H9 (cell line): ENCODE data around the gene SUN2. TPM values are rescaled to one million over a fixed set of nuclear protein-coding genes. Genes with fewer than 3 reads are reported as not detected.

Source experiments
- DNase-seq: peaks from one replicate; pipeline ENCODE4 v3.0.0-alpha.2; 2017
- H2AFZ ChIP-seq: one replicate; pipeline ENCODE4 v1.6.1; 2013; ENCODE audit warnings: mild to moderate bottlenecking, low read length, control low read depth, moderate library complexity
- H2AK5ac ChIP-seq: 2 replicates; pipeline ENCODE4 v1.6.1; 2013; ENCODE audit warnings: low read length, control low read depth, mixed read lengths; ENCODE audit not compliant: insufficient read length
- H2BK120ac ChIP-seq: one replicate; pipeline ENCODE4 v1.6.1; 2013; ENCODE audit warnings: low read depth, mild to moderate bottlenecking, low read length, control low read depth, inconsistent platforms; ENCODE audit not compliant: poor library complexity, severe bottlenecking
- H2BK12ac ChIP-seq: 2 replicates; pipeline ENCODE4 v1.6.1; 2013; ENCODE audit warnings: low read length, control low read depth, mixed read lengths, low read depth; ENCODE audit not compliant: insufficient read length
- H2BK15ac ChIP-seq: 2 replicates; pipeline ENCODE4 v1.6.1; 2013; ENCODE audit warnings: low read depth, low read length, control low read depth
- H2BK20ac ChIP-seq: one replicate; pipeline ENCODE4 v1.6.1; 2013; ENCODE audit warnings: low read depth, mild to moderate bottlenecking, low read length, control low read depth, inconsistent platforms; ENCODE audit not compliant: poor library complexity, severe bottlenecking
- H2BK5ac ChIP-seq: 2 replicates; pipeline ENCODE4 v1.6.1; 2013; ENCODE audit warnings: low read length, control low read depth, mixed read lengths; ENCODE audit not compliant: insufficient read length
- H3K14ac ChIP-seq: 2 replicates; pipeline ENCODE4 v1.6.1; 2013; ENCODE audit warnings: low read length, control low read depth; ENCODE audit not compliant: insufficient read depth
- H3K18ac ChIP-seq: 2 replicates; pipeline ENCODE4 v1.6.1; 2013; ENCODE audit warnings: low read depth, mild to moderate bottlenecking, mixed read lengths, low read length, control low read depth; ENCODE audit not compliant: insufficient read length
- H3K23ac ChIP-seq: 2 replicates; pipeline ENCODE4 v1.6.1; 2013; ENCODE audit warnings: low read length, control low read depth, mixed read lengths, low read depth; ENCODE audit not compliant: insufficient read length
- H3K23me2 ChIP-seq: 2 replicates; pipeline ENCODE4 v1.6.1; 2013; ENCODE audit warnings: low read depth, mild to moderate bottlenecking, mixed read lengths, low read length, control low read depth; ENCODE audit not compliant: insufficient read length, poor library complexity, severe bottlenecking
- H3K27ac ChIP-seq: 2 replicates; pipeline ENCODE4 v1.5.1; 2013; ENCODE audit warnings: low read length, control low read depth, mixed read lengths, low read depth; ENCODE audit not compliant: insufficient read length
- H3K27me3 ChIP-seq: 2 replicates; pipeline ENCODE4 v1.6.1; 2013; ENCODE audit warnings: low read length, control low read depth, inconsistent platforms; ENCODE audit not compliant: insufficient read depth
- H3K4ac ChIP-seq: 2 replicates; pipeline ENCODE4 v1.6.1; 2013; ENCODE audit warnings: low read depth, mild to moderate bottlenecking, control low read depth, inconsistent platforms, low read length, moderate library complexity
- H3K4me1 ChIP-seq: 2 replicates; pipeline ENCODE4 v1.6.1; 2013; ENCODE audit warnings: low read length, control low read depth, inconsistent platforms; ENCODE audit not compliant: insufficient read depth
- H3K4me2 ChIP-seq: 2 replicates; pipeline ENCODE4 v1.6.1; 2013; ENCODE audit warnings: low read length, control low read depth, mixed read lengths; ENCODE audit not compliant: insufficient read length, insufficient read depth
- H3K56ac ChIP-seq: 2 replicates; pipeline ENCODE4 v1.6.1; 2013; ENCODE audit warnings: low read depth, mild to moderate bottlenecking, mixed read lengths, low read length, control low read depth; ENCODE audit not compliant: insufficient read length
- H3K79me1 ChIP-seq: 2 replicates; pipeline ENCODE4 v1.6.1; 2013; ENCODE audit warnings: low read depth, mild to moderate bottlenecking, moderate library complexity, low read length, control low read depth, inconsistent platforms; ENCODE audit not compliant: insufficient read depth, poor library complexity, severe bottlenecking
- H3K79me2 ChIP-seq: 2 replicates; pipeline ENCODE4 v1.6.1; 2013; ENCODE audit warnings: low read length, control low read depth, inconsistent platforms; ENCODE audit not compliant: insufficient read depth
- H3K9ac ChIP-seq: 2 replicates; pipeline ENCODE4 v1.6.1; 2013; ENCODE audit warnings: low read length, control low read depth, mixed read lengths; ENCODE audit not compliant: insufficient read length; ENCODE audit errors: extremely low read depth
- H3K9me3 ChIP-seq: one replicate; pipeline ENCODE4 v1.6.1; 2013; ENCODE audit warnings: low read depth, low read length, inconsistent platforms; ENCODE audit not compliant: control insufficient read depth
- H3T11ph ChIP-seq: one replicate; pipeline ENCODE4 v1.6.1; 2013; ENCODE audit warnings: mild to moderate bottlenecking, low read length, control low read depth, inconsistent platforms
- H4K20me1 ChIP-seq: one replicate; pipeline ENCODE4 v1.6.1; 2013; ENCODE audit not compliant: control insufficient read depth, insufficient read length, insufficient read depth
- H4K5ac ChIP-seq: 2 replicates; pipeline ENCODE4 v1.6.1; 2013; ENCODE audit warnings: low read depth, mild to moderate bottlenecking, mixed read lengths, low read length, control low read depth; ENCODE audit not compliant: insufficient read length
- H4K8ac ChIP-seq: replicated peaks from 2 replicates; pipeline ENCODE4 v1.6.1; 2013; ENCODE audit warnings: low read length, control low read depth, mixed read lengths, low read depth; ENCODE audit not compliant: insufficient read length
- H4K91ac ChIP-seq: 2 replicates; pipeline ENCODE4 v1.6.1; 2013; ENCODE audit warnings: low read depth, mild to moderate bottlenecking, moderate library complexity, mixed read lengths, low read length, control low read depth; ENCODE audit not compliant: insufficient read length
- H3K27ac Mint-ChIP-seq, 3 experiments: 2 replicates in 2 of 3; 3 replicates in 1 of 3; pipeline ENCODE4 v1.8.0; 2020 to 2021; ENCODE audit warnings: mixed read lengths in 3 of 3, mild to moderate bottlenecking in 1 of 3, moderate library complexity in 1 of 3
- H3K27me3 Mint-ChIP-seq: 2 replicates; pipeline ENCODE4 v1.8.0; 2021; ENCODE audit warnings: low read depth, mild to moderate bottlenecking, moderate library complexity, mixed read lengths
- H3K36me3 Mint-ChIP-seq, 3 experiments: 2 replicates in 2 of 3; 3 replicates in 1 of 3; pipeline ENCODE4 v1.8.0; 2020 to 2021; ENCODE audit warnings: low read depth in 3 of 3, mixed read lengths in 3 of 3; ENCODE audit not compliant: insufficient read depth in 1 of 3
- H3K4me1 Mint-ChIP-seq, 2 experiments: 2 replicates each; pipeline ENCODE4 v1.8.0; 2020; ENCODE audit warnings: mixed read lengths in 2 of 2
- H3K4me3 Mint-ChIP-seq, 2 experiments: 2 replicates in 1 of 2; 3 replicates in 1 of 2; pipeline ENCODE4 v1.8.0; 2020 to 2021; ENCODE audit warnings: mild to moderate bottlenecking in 2 of 2, mixed read lengths in 2 of 2, moderate library complexity in 1 of 2
- H3K9me3 Mint-ChIP-seq, 2 experiments: 2 replicates in 1 of 2; 3 replicates in 1 of 2; pipeline ENCODE4 v1.8.0; 2020; ENCODE audit warnings: mild to moderate bottlenecking in 2 of 2, mixed read lengths in 2 of 2, moderate library complexity in 1 of 2
- WGBS: extraction: QIAGEN DNeasy Blood & Tissue Kit; methylation state at CpG from one replicate; pipeline ENCODE4 v1.1.7; 2013; ENCODE audit warnings: missing lambda C conversion rate, low lambda C conversion rate, mixed read lengths; ENCODE audit not compliant: insufficient read length; ENCODE audit errors: extremely low coverage; 5-methylcytosine and 5-hydroxymethylcytosine counted together
- total RNA-seq: library from RNA; stranded (reverse); gene quantifications from 2 replicates; pipeline ENCODE4 v1.2.1, GENCODE V29; 2021
- TF ChIP-seq, protein P1 (sequence below): fragments of 200-600 bp; sonication (generic); conservative IDR thresholded peaks from 3 replicates; pipeline ENCODE4 v1.8.0; 2021; ENCODE audit warnings: antibody characterized with exemption, mild to moderate bottlenecking

SUN2 gene
- total RNA-seq, 1 experiment from 2014 or later, result 12.0 TPM

- no peak overlapping the region for H3K27ac ChIP-seq
- H3K27me3 Mint-ChIP-seq, result no peaks in the 10 kb centered on the region
- no peak overlapping the region for H4K5ac ChIP-seq
- peaks cover 38 to 55% of the 10 kb centered on the region in 2 experiments for H3K4me1 Mint-ChIP-seq
- H2BK15ac ChIP-seq, result no peak overlapping the region
- H2AK5ac ChIP-seq, result no peak overlapping the region
- H3K79me2 ChIP-seq, result peaks cover 35% of the 10 kb centered on the region; the same call in 1 of the 2 replicates
- no peaks in the 10 kb centered on the region for H3K9me3 Mint-ChIP-seq
- H3K79me1 ChIP-seq, result peaks cover 6% of the 10 kb centered on the region
- no peak for DNase-seq
- H3K23me2 ChIP-seq, result no peaks in the 10 kb centered on the region
- peak overlapping the region; percentile 3 for H3K9ac ChIP-seq
- H2BK12ac ChIP-seq, result no peak overlapping the region
- no peak overlapping the region for H4K8ac ChIP-seq
- H3K4me3 Mint-ChIP-seq, result peak overlapping the region in 1 of 2 experiments; percentile 61; a peak in 3 of 5 replicates
- no peaks in the 10 kb centered on the region for H4K20me1 ChIP-seq
- no peak overlapping the region for H3K23ac ChIP-seq
- no peak overlapping the region for H2BK5ac ChIP-seq
- H4K91ac ChIP-seq, result no peak overlapping the region
- no peak overlapping the region for H3K56ac ChIP-seq
- peaks cover 15 to 60% (median 51%) of the 10 kb centered on the region in 3 experiments for H3K36me3 Mint-ChIP-seq
- no CpG with 5 or more reads among the region's 11 CpGs for WGBS
- no peak overlapping the region for H3K4ac ChIP-seq
- peak overlapping the region; percentile 61 to 79 (median 72); a peak in 6 of 7 replicates for H3K27ac Mint-ChIP-seq
- H2BK20ac ChIP-seq, result no peak overlapping the region
- no peak overlapping the region for H3K18ac ChIP-seq
- no peaks in the 10 kb centered on the region for H3K9me3 ChIP-seq
- no peak overlapping the region for H3K14ac ChIP-seq
- H3K4me2 ChIP-seq, result no peak overlapping the region
- no peak overlapping the region for H3T11ph ChIP-seq
- no peak overlapping the region for H2AFZ ChIP-seq
- peaks cover 10% of the 10 kb centered on the region; the same call in 1 of the 2 replicates for H3K4me1 ChIP-seq
- no peaks in the 10 kb centered on the region for H3K27me3 ChIP-seq
- TF ChIP-seq, protein P1, sequence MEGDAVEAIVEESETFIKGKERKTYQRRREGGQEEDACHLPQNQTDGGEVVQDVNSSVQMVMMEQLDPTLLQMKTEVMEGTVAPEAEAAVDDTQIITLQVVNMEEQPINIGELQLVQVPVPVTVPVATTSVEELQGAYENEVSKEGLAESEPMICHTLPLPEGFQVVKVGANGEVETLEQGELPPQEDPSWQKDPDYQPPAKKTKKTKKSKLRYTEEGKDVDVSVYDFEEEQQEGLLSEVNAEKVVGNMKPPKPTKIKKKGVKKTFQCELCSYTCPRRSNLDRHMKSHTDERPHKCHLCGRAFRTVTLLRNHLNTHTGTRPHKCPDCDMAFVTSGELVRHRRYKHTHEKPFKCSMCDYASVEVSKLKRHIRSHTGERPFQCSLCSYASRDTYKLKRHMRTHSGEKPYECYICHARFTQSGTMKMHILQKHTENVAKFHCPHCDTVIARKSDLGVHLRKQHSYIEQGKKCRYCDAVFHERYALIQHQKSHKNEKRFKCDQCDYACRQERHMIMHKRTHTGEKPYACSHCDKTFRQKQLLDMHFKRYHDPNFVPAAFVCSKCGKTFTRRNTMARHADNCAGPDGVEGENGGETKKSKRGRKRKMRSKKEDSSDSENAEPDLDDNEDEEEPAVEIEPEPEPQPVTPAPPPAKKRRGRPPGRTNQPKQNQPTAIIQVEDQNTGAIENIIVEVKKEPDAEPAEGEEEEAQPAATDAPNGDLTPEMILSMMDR, result no peak
- no peak overlapping the region for H2BK120ac ChIP-seq
These were observed 43.2 kb downstream of the SUN2 start for GRCh38 chr22:38712486-38713207.
